HPDE6-E6E7 (cell line): Measurements from ENCODE around the gene KYNU.
"Not testable (repeated sequence)": the region's sequence is repeated elsewhere in the genome, so short reads cannot be mapped to it uniquely, and the experiment has no call there.

ENCODE experiments used
- DNase-seq: peaks from one replicate; pipeline ENCODE4 v3.0.0; 2011; ENCODE audit warnings: missing footprints; ENCODE audit errors: extremely low spot score

KYNU gene

DNA sequence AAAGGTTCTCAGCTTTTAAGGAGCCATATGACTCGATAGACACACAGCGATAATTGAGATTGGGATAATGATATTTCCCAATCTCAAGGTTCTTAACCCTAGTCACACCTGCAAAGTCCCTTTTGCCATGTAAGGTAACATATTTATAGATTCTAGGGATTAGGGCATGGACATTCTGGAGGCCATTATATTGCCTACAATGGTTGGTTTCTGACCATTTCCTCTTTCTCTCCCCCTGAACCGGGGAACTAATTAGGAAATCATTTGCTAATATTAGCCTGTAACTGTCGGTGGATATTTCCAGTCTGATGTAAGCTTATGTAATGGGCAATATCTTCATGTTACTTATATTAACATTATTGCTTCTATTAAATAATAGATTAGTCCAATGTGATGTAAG is 210.9 kb downstream of the KYNU start:
- no peak for DNase-seq

DNA sequence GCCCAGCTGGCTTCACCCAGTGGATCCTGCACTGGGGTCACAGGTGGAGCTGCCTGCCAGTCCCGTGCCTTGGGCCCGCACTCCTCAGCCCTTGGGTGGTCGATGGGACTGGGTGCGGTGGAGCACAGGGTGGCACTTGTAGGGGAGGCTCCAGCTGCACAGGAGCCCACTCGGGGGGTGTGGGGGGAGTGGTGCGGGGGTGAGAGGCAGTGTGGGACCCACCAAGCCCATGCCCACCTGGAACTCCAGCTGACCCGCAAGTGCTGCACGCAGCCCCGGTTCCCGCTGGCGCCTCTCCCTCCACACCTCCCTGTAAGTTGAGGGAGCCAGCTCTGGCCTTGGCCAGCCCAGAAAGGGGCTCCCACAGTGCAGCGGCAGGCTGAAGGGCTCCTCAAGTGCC is 212.1 kb downstream of the KYNU start:
- not testable (repeated sequence) for DNase-seq
